Hepatocyte (in vitro differentiated cells): ENCODE measurements around the gene SPG21.

Experiments used
- CTCF ChIP-seq: fragments of 200-600 bp; sonication (generic); IDR thresholded peaks from 2 replicates; pipeline ENCODE4 v1.5.1; 2016; ENCODE audit warnings: antibody characterized with exemption, mild to moderate bottlenecking; ENCODE audit not compliant: poor library complexity
- EZH2 ChIP-seq: fragments of 200-600 bp; sonication (generic); IDR thresholded peaks from 2 replicates; pipeline ENCODE4 v1.6.1; 2016; ENCODE audit warnings: antibody characterized with exemption, mild to moderate bottlenecking, borderline replicate concordance
- EZH2phosphoT487 ChIP-seq: fragments of 200-600 bp; sonication (generic); IDR thresholded peaks from one replicate; pipeline ENCODE4 v1.6.1; 2018; ENCODE audit warnings: antibody characterized with exemption, mild to moderate bottlenecking, low read depth, moderate library complexity; ENCODE audit not compliant: unreplicated experiment, severe bottlenecking

GRCh38 chr15:64917211-64917610, 72.5 kb downstream of the SPG21 start:
- TF ChIP-seq EZH2, result no peak
- TF ChIP-seq CTCF, result no peak
- TF ChIP-seq EZH2phosphoT487, result no peak
